Calu3 (cell line): ENCODE measurements around the gene MUSTN1. TPM values are rescaled to one million over a fixed set of nuclear protein-coding genes. Genes with fewer than 3 reads are reported as not detected.

ENCODE experiments used
- BruUV-seq: library from RNA; stranded (reverse); fragments of 400-500 nt; replicated peaks from 2 replicates; lab custom pipeline; 2021; lab: Mats Ljungman, UMichigan
- CTCF ChIA-PET: fragments of 300-600 bp; sonication (Branson Sonifier 250); formaldehyde crosslinking; loops from one replicate; lab custom pipeline; 2022; ENCODE audit warnings: antibody characterized with exemption; lab: Charles Lee
- DNase-seq: peaks from one replicate; pipeline ENCODE4 v3.0.0; 2022
- H3K27ac Mint-ChIP-seq: one replicate; pipeline ENCODE4 v1.8.0; 2022; ENCODE audit warnings: mixed read lengths; ENCODE audit not compliant: unreplicated experiment
- H3K27me3 Mint-ChIP-seq: one replicate; pipeline ENCODE4 v1.8.0; 2022; ENCODE audit warnings: mixed read lengths; ENCODE audit not compliant: unreplicated experiment
- H3K36me3 Mint-ChIP-seq: one replicate; pipeline ENCODE4 v1.8.0; 2022; ENCODE audit warnings: mild to moderate bottlenecking, moderate library complexity, mixed read lengths; ENCODE audit not compliant: insufficient read depth, unreplicated experiment
- H3K4me1 Mint-ChIP-seq: one replicate; pipeline ENCODE4 v1.8.0; 2022; ENCODE audit warnings: mild to moderate bottlenecking, low read depth, mixed read lengths; ENCODE audit not compliant: unreplicated experiment
- H3K4me3 Mint-ChIP-seq: one replicate; pipeline ENCODE4 v1.8.0; 2022; ENCODE audit warnings: mild to moderate bottlenecking, low read depth, moderate library complexity, mixed read lengths; ENCODE audit not compliant: unreplicated experiment
- H3K9me3 Mint-ChIP-seq: one replicate; pipeline ENCODE4 v1.8.0; 2022; ENCODE audit warnings: low read depth, mixed read lengths; ENCODE audit not compliant: unreplicated experiment
- intact Hi-C: fragments of 100-400 bp; cut with micrococcal nuclease; formaldehyde crosslinking; loops from one replicate; pipeline ENCODE4 v1.10.0; 2022; ENCODE audit not compliant: unreplicated experiment
- total RNA-seq: library from RNA; stranded (reverse); gene quantifications from 2 replicates; pipeline ENCODE4 v1.2.3, GENCODE V29; 2022
- TF ChIP-seq, protein P1 (sequence below): fragments of 200-600 bp; IDR thresholded peaks from one replicate; pipeline ENCODE4 v1.8.0; 2022; ENCODE audit warnings: antibody characterized with exemption; ENCODE audit not compliant: unreplicated experiment

MUSTN1 gene
- total RNA-seq, 1 experiment from 2014 or later, result 0.66 TPM

DNA sequence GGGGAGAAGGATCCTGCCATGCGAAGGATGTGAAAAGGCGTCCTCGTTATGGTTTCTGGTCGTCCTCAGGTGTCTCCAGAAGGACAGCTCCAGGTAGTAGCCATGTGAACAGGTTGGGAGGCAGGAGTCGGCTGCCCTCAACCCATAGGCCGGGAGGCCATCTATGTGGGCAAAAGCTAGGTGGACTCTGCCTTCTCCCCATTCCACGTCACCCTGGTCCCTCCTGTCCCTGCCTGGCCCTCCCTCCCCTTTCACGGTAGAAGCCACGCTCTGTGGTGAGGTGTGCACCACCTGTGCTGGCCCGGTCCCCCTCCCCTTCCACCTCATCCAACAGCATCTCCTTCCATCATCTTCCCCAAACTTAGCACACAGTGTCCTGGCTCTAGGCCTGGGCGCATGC, 23.9 kb downstream of the MUSTN1 start:
- Mint-ChIP-seq H3K9me3 (no peaks in the 10 kb centered on the region), H3K4me3 (no peak overlapping the region), H3K36me3 (no peaks in the 10 kb centered on the region), H3K4me1 (no peaks in the 10 kb centered on the region), H3K27me3 (peaks cover 57% of the 10 kb centered on the region), H3K27ac (no peak overlapping the region)
- CTCF ChIA-PET, result no interaction called here
- no peak for DNase-seq
- intact Hi-C loops, result no loop called here
- TF ChIP-seq, protein P1, sequence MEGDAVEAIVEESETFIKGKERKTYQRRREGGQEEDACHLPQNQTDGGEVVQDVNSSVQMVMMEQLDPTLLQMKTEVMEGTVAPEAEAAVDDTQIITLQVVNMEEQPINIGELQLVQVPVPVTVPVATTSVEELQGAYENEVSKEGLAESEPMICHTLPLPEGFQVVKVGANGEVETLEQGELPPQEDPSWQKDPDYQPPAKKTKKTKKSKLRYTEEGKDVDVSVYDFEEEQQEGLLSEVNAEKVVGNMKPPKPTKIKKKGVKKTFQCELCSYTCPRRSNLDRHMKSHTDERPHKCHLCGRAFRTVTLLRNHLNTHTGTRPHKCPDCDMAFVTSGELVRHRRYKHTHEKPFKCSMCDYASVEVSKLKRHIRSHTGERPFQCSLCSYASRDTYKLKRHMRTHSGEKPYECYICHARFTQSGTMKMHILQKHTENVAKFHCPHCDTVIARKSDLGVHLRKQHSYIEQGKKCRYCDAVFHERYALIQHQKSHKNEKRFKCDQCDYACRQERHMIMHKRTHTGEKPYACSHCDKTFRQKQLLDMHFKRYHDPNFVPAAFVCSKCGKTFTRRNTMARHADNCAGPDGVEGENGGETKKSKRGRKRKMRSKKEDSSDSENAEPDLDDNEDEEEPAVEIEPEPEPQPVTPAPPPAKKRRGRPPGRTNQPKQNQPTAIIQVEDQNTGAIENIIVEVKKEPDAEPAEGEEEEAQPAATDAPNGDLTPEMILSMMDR, result no peak
- BruUV-seq, result no TSS peak

DNA sequence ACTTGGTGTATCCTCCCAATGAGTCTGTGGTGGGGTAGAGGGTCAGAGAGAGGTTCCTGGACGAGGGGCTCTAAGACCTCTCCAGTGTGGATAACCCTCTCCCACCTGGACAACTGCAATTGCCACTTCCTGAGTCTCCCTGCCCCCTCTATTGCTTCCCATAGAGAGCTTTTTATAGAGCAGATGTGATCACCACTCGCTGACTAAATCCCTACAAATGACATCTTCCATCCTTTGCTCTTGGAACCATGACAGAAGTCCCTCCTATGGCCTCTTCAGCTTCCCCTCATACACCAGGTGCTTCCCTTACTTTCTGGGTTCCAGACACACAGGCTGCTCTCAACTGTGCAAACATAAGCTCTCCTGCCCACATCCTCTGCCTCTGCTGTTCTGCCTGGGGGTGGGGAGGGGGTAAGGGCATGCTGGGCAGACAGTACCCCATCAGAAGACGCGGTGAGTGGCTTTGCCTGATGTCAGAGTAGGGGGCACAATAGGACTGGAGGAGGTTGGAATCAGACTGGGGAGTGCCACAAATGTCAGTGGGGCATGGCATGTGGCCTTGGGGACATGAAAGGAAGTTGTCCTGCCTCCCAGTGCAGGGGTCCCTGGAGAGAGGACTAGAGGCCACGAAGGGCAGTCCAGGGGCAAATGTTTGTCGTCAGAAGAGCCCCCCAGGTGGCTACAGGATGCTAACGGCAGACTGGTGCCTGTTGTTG, 25.0 kb downstream of the MUSTN1 start:
- TF ChIP-seq, protein P1, result no peak
- Mint-ChIP-seq H3K27ac (no peak overlapping the region), H3K36me3 (no peaks in the 10 kb centered on the region), H3K4me1 (no peaks in the 10 kb centered on the region), H3K9me3 (no peaks in the 10 kb centered on the region), H3K4me3 (no peak overlapping the region), H3K27me3 (peaks cover 57% of the 10 kb centered on the region)
- intact Hi-C loops, result no loop called here
- no TSS peak for BruUV-seq
- DNase-seq, result no peak
- CTCF ChIA-PET, result interaction anchor here (0.6 kb wide), 1 partner anchor 11 kb away, joined by 3 read pairs; no protein-coding TSS in a partner anchor

DNA sequence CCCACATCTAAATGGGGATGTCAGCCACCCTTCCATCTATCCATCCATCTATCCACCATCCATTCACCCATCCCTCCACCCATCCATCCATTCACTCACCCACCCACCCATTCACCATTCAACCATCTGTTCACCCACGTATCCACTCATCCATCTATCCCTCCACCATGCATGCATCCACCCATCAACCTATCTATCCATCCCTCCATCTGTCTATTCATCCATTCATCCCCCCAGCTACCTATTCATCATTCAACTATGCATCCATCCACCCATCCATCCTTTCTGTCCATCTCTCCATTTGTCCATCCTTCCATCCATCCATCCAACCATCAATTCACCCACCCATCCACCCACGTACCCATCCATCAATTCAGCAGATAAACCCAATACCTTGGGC, 25.7 kb downstream of the MUSTN1 start:
- CTCF ChIA-PET, result interaction anchor here (0.6 kb wide), 1 partner anchor 12 kb away, joined by 3 read pairs; no protein-coding TSS in a partner anchor
- intact Hi-C loops, result no loop called here
- Mint-ChIP-seq H3K4me1 (no peaks in the 10 kb centered on the region), H3K27me3 (peaks cover 57% of the 10 kb centered on the region), H3K36me3 (no peaks in the 10 kb centered on the region), H3K4me3 (no peak overlapping the region), H3K27ac (no peak overlapping the region), H3K9me3 (no peaks in the 10 kb centered on the region)
- TF ChIP-seq, protein P1, result no peak
- no TSS peak for BruUV-seq
- DNase-seq, result no peak

DNA sequence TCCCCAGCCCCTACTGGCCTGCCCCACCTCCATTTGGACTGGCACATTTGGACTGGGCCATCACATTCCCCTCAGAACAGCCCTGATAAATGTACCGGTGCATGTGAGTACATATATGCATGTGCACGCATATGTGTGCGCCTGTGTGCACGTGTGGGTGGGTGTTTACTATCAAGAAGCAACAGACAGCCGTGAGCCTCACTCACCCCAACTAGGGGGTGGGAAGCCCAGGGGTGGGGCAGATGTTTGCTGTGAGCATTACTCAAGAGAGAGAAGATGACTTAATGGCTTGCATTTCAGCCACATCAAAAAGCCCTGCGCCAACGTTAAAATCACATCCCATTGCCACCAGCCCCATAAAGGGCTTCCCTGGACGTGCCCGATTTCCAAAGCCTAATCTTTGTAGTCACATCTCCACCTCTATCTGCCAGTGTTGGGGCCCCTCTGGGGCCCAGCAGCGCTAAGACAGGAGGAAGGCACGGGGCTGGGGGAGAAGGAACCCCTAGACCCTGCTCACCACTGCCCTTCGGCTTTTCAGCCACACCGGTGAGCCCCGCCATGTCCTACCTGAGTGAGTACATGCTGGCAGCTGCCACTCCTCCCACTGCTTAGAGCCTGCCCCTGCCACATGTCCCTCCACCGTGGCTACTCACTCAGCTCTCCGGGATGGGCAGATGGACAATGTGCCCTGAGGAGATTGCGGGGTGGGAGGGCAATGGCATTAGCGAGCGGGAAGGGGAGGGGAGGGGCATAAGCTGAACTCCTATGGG, 29.4 kb downstream of the MUSTN1 start:
- Mint-ChIP-seq H3K9me3 (no peaks in the 10 kb centered on the region), H3K27ac (no peak overlapping the region), H3K27me3 (peaks cover 36% of the 10 kb centered on the region), H3K4me3 (no peak overlapping the region), H3K36me3 (no peaks in the 10 kb centered on the region), H3K4me1 (no peaks in the 10 kb centered on the region)
- DNase-seq, result no peak
- BruUV-seq, result no TSS peak
- TF ChIP-seq, protein P1, result no peak
- intact Hi-C loops, result no loop called here
- CTCF ChIA-PET, result no interaction called here
